ENCODE data around the gene ATP8B4.

GRCh38 chr15:50162969-50163718 lies 44.1 kb upstream of the ATP8B4 start:
- TF ChIP-seq MXI1 (IDR thresholded peaks at IDR 0.05; ENCODE audit: low read depth, low read length): no peak
- TF ChIP-seq TAF1 (IDR thresholded peaks at IDR 0.05; ENCODE audit: borderline replicate concordance, low read depth, low read length): no peak
- TF ChIP-seq REST (IDR thresholded peaks at IDR 0.05; ENCODE audit: low read depth, low read length): no peak
- no peak for TF ChIP-seq CTCF (IDR thresholded peaks at IDR 0.05)

Data from SK-N-SH (cell line).